ENCODE data around the gene MTHFSD.

The MTHFSD gene

GRCh38 chr16:86581458-86581857, 26.4 kb upstream of the MTHFSD start:
- DNase-seq, result no peak

GRCh38 chr16:86580791-86581170, 25.7 kb upstream of the MTHFSD start:
- DNase-seq, result no peak

- no peak for DNase-seq
Observed at GRCh38 chr16:86580063-86580790, 25.2 kb upstream of the MTHFSD start.

GRCh38 chr16:86579268-86580062, 24.4 kb upstream of the MTHFSD start:
- DNase-seq, result no peak

- no peak for DNase-seq
Observed at GRCh38 chr16:86578611-86579267, 23.7 kb upstream of the MTHFSD start.

GRCh38 chr16:86578061-86578599, 23.1 kb upstream of the MTHFSD start, which contains the start of gene FOXL1:
Gene FOXL1 (plus strand): TSS chr16:86578549. CDS start chr16:86578724, 175 bp downstream.
- DNase-seq, result no peak

GRCh38 chr16:86577314-86577971, 22.4 kb upstream of the MTHFSD start:
- no peak for DNase-seq

GRCh38 chr16:86576591-86577313, 21.7 kb upstream of the MTHFSD start:
- DNase-seq, result no peak

- DNase-seq, result peak; percentile 5 to 17
Observed at GRCh38 chr16:86575754-86576557, 20.9 kb upstream of the MTHFSD start.

- DNase-seq, result no peak
Observed at GRCh38 chr16:86575095-86575685, 20.2 kb upstream of the MTHFSD start.

GRCh38 chr16:86574646-86575045, 19.6 kb upstream of the MTHFSD start:
- no peak for DNase-seq

- DNase-seq, result no peak
Observed at GRCh38 chr16:86573646-86574508, 18.8 kb upstream of the MTHFSD start.

- no peak for DNase-seq
Observed at GRCh38 chr16:86573215-86573614, 18.2 kb upstream of the MTHFSD start.

- DNase-seq, result no peak
Observed at GRCh38 chr16:86572606-86573005, 17.6 kb upstream of the MTHFSD start.

- no peak for DNase-seq
Observed at GRCh38 chr16:86572041-86572521, 17.0 kb upstream of the MTHFSD start.

GRCh38 chr16:86571530-86571915, 16.5 kb upstream of the MTHFSD start:
- no peak for DNase-seq

GRCh38 chr16:86570558-86571529, 15.8 kb upstream of the MTHFSD start:
- no peak for DNase-seq

GRCh38 chr16:86569701-86570447, 14.8 kb upstream of the MTHFSD start:
- DNase-seq, result no peak
